RWPE2 (cell line): Measurements from ENCODE around the gene RCBTB2.

Source experiments
- ATAC-seq: fragments of 200-7000 bp; cut with Tn5 transposase; 3 replicates; pipeline ENCODE4 v1.9.1; 2021; ENCODE audit warnings: low read depth
- DNase-seq: peaks from one replicate; pipeline ENCODE4 v3.0.0-alpha.2; 2020; ENCODE audit warnings: low spot score
- H3K27ac ChIP-seq: fragments of 450-650 bp; 2 replicates; pipeline ENCODE4 v1.5.1; 2017; ENCODE audit warnings: mild to moderate bottlenecking; ENCODE audit not compliant: poor library complexity, severe bottlenecking
- H3K27me3 ChIP-seq: fragments of 250-450 bp; sonication (Bioruptor Pico); 2 replicates; pipeline ENCODE4 v1.5.1; 2021; ENCODE audit warnings: mild to moderate bottlenecking, moderate library complexity; ENCODE audit not compliant: insufficient read depth, poor library complexity, severe bottlenecking
- H3K36me3 ChIP-seq: fragments of 250-450 bp; sonication (Bioruptor Pico); 2 replicates; pipeline ENCODE4 v1.5.1; 2020; ENCODE audit warnings: low read depth, mild to moderate bottlenecking, moderate library complexity
- H3K4me1 ChIP-seq: fragments of 250-450 bp; sonication (Bioruptor Pico); 2 replicates; pipeline ENCODE4 v1.5.1; 2021; ENCODE audit warnings: mild to moderate bottlenecking, moderate library complexity; ENCODE audit not compliant: insufficient read depth, poor library complexity, severe bottlenecking
- H3K4me3 ChIP-seq: fragments of 250-450 bp; sonication (Bioruptor Pico); 2 replicates; pipeline ENCODE4 v1.5.1; 2021; ENCODE audit warnings: mild to moderate bottlenecking, moderate library complexity; ENCODE audit not compliant: severe bottlenecking
- H3K9me3 ChIP-seq: fragments of 250-450 bp; sonication (Bioruptor Pico); 2 replicates; pipeline ENCODE4 v1.5.1; 2021; ENCODE audit warnings: mild to moderate bottlenecking, moderate library complexity; ENCODE audit not compliant: severe bottlenecking
- TF ChIP-seq, protein P1 (sequence below): fragments of 450-650 bp; IDR thresholded peaks from one replicate; pipeline ENCODE4 v1.5.1; 2017; ENCODE audit warnings: mild to moderate bottlenecking, moderate library complexity; ENCODE audit not compliant: poor library complexity, severe bottlenecking

The RCBTB2 gene

DNA sequence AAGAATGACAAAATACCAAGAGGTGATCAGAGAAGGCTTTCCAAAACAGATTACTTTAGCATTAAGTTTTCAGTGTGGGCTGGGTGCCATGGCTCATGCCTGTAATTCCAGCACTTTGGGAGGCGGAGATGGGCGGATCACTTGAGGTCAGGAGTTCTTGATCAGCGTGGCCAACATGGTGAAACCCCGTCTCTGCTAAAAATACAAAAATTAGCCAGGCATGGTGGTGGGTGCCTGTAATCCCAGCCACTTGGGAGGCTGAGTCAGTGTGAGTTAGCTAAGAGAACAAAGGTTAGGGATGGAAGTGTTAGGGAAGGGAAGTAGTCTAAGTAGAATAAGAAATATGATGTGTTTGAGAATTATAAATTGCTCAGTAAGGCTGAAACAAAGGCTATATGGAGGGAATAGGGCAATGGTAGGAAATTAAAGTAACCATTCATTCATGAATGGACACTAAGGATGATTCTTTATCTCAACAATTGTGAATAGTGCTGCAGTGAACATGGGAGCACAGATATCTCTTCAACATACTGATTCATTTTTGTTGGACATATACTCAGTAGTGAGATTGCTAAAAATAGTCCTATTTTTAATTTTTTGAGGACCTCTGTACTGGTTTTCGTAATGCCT lies 3.9 kb upstream of the RCBTB2 start:
- ATAC-seq: no peak
- DNase-seq: no peak
- TF ChIP-seq, protein P1, sequence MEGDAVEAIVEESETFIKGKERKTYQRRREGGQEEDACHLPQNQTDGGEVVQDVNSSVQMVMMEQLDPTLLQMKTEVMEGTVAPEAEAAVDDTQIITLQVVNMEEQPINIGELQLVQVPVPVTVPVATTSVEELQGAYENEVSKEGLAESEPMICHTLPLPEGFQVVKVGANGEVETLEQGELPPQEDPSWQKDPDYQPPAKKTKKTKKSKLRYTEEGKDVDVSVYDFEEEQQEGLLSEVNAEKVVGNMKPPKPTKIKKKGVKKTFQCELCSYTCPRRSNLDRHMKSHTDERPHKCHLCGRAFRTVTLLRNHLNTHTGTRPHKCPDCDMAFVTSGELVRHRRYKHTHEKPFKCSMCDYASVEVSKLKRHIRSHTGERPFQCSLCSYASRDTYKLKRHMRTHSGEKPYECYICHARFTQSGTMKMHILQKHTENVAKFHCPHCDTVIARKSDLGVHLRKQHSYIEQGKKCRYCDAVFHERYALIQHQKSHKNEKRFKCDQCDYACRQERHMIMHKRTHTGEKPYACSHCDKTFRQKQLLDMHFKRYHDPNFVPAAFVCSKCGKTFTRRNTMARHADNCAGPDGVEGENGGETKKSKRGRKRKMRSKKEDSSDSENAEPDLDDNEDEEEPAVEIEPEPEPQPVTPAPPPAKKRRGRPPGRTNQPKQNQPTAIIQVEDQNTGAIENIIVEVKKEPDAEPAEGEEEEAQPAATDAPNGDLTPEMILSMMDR: no peak

DNA sequence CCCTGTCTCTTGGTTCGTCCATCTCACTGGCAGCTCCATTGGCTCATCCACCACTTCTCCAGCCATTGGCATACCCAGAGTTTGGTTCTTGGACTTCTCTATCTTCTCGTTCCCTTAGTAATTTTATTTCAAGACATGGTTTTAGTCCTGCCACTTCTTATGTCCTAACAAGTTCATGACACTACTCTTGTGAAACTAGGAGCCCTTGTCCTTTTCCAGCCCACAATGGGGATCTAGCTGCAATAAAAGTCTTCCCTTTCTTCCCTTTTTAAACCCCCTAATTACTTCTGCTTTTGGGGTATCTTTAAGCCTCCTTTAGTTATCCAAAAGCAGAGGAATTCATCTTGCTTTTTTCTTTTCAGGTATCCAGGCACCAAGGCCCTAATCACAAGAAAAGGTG lies 2.9 kb upstream of the RCBTB2 start:
- Histone ChIP-seq H3K4me3 (no peak overlapping the region), H3K36me3 (no peaks in the 10 kb centered on the region), H3K27ac (no peak overlapping the region), H3K27me3 (no peaks in the 10 kb centered on the region), H3K4me1 (no peaks in the 10 kb centered on the region), H3K9me3 (no peaks in the 10 kb centered on the region)
- ATAC-seq: no peak
- DNase-seq: no peak
- TF ChIP-seq, protein P1: no peak

More for the DNA sequence above, 3.9 kb upstream of the RCBTB2 start:
- H3K4me3 ChIP-seq: no peak overlapping the region
- no peaks in the 10 kb centered on the region for H3K4me1 ChIP-seq
- H3K27me3 ChIP-seq: no peaks in the 10 kb centered on the region
- H3K36me3 ChIP-seq: no peaks in the 10 kb centered on the region
- no peak overlapping the region for H3K27ac ChIP-seq
- H3K9me3 ChIP-seq: no peaks in the 10 kb centered on the region

DNA sequence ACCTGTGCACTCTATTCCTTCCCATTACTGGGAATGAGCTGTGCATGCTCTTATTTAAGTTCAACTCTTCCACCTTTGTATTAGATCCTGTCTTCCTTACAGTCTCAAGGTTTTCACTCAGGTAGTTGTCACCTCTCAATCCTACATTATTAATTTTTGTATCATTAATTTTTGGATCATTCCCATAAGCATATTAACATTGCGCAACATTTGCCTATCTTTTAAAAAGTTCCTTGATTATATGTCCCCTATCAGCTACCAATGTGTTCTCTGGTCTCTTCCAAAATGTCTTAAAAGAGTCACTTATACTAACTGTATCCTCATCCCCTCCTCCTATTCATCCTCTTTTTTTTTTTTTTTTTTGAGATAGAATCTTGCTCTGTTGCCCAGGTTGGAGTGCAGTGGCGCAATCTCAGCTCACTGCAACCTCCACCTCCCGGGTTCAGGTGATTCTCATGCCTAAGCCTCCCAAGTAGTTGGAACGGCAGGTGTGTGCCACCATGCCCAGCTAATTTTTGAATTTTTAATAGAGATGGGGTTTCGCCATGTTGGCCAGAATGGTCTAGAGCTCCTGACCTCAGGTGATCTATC lies 2.1 kb upstream of the RCBTB2 start:
- no peak overlapping the region for H3K4me3 ChIP-seq
- TF ChIP-seq, protein P1: no peak
- H3K27ac ChIP-seq: no peak overlapping the region
- no peaks in the 10 kb centered on the region for H3K4me1 ChIP-seq
- ATAC-seq: no peak
- DNase-seq: no peak
- no peaks in the 10 kb centered on the region for H3K36me3 ChIP-seq
- H3K27me3 ChIP-seq: no peaks in the 10 kb centered on the region
- no peaks in the 10 kb centered on the region for H3K9me3 ChIP-seq

DNA sequence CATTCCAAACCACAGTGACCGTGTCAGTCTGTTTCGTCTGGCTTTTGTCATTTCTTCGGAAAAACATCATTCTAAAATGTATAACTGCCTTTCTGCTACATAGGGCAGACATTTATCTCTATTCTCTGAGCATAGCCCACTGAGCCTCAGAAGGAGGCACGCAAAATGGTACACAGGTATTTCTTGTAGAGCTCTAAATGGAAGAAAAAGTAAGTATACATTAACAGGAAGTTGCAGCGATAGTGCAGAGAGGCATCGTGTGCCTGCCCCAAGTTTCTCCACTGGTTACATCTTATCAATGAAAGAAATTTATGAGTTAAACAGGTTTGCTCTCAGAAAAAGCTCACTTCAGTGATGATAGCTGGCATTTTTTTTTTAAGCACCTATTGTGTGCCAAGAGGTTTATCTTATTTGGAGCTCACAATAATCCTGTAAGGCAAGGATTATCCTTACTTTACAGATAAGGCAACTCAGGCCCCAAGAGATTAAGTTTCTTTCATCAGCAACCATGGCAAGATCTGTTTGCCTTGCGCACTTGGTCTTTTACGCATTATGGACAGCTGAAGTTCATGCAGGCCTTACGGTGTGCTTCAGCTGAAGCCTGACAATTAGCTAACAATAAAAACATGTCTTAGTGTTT lies 1.2 kb upstream of the RCBTB2 start:
- Histone ChIP-seq H3K36me3 (no peaks in the 10 kb centered on the region), H3K4me1 (no peaks in the 10 kb centered on the region), H3K27me3 (no peaks in the 10 kb centered on the region), H3K4me3 (no peak overlapping the region), H3K27ac (no peak overlapping the region), H3K9me3 (no peaks in the 10 kb centered on the region)
- DNase-seq: no peak
- TF ChIP-seq, protein P1: no peak
- ATAC-seq: no peak

DNA sequence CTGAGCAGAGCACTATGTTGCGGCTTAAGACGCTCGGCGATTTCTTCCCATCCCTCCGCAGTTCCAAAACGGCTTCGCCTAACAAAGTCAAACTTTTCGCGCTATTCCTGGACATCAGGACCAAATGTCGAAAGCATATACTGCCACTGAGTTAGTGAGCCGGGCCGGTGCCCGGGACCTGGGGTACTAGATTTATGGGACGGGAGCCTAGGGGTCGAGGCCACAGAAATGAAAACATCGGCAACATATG lies 699 bp downstream of the RCBTB2 start:
- DNase-seq (no peak), ATAC-seq (peak; percentile 48)
- Histone ChIP-seq H3K9me3 (no peaks in the 10 kb centered on the region), H3K4me3 (peak overlapping the region; percentile 64), H3K27ac (peak overlapping the region; percentile 43), H3K27me3 (no peaks in the 10 kb centered on the region), H3K36me3 (no peaks in the 10 kb centered on the region), H3K4me1 (no peaks in the 10 kb centered on the region)
- TF ChIP-seq, protein P1: no peak
